NCI-H748 (cell line): Measurements from ENCODE around the gene PPM1B.
"Not testable (repeated sequence)": the region's sequence is repeated elsewhere in the genome, so short reads cannot be mapped to it uniquely, and the experiment has no call there.

Experiments
- DNase-seq: peaks from one replicate; lab custom pipeline; 2025; ENCODE audit not compliant: unreplicated experiment; lab: John Stamatoyannopoulos, UW

The PPM1B gene

GRCh38 chr2:44155666-44156446, 12.8 kb upstream of the PPM1B start:
- no peak for DNase-seq

DNA sequence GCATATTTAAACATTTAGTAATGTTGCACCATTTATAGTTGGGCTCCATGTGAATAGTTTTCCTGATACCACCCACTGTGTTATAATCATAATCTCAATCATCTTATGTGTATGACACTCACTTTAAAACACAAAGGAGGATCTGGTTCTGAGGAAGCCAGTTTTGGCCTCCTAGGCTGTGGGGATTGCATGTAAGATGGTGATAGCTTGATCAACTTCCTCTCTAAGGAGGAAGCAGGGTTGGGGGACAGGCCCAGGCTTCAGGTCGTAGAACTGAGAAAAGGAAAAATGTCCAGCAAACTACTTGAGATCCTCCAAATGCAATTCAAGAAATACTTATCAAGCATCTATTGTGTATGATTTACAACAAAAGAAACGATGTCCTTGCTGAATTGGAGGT, 4.9 kb upstream of the PPM1B start:
- DNase-seq = no peak

- DNase-seq = no peak
These were observed 4.1 kb upstream of the PPM1B start for GRCh38 chr2:44164617-44165016.

DNA sequence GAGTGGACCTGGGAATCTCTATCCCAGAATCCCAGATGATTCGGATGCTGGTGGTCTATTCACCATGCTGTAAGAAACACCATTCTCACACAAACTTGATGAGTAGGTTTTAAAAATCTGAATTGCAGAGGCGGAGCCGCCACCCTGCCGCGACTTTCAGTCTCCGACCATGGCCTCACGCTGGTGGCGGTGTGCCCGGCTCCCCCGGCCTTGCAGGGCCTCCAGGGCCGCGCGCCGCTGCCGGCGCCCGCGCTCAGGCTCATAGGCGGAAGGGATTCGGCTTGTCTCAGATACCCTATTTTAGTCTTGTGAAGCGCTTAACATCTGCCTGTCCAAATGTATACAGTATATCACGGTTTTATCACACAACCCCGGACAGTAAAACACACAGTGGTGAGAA, 2.6 kb upstream of the PPM1B start:
- no peak for DNase-seq

GRCh38 chr2:44167311-44167907, 1.3 kb upstream of the PPM1B start:
- peak; percentile 34 for DNase-seq

GRCh38 chr2:44167908-44168680, 581 bp upstream of the PPM1B start:
- DNase-seq = peak; percentile 99

GRCh38 chr2:44169155-44169898, 652 bp downstream of the PPM1B start:
- peak; percentile 43 for DNase-seq

DNA sequence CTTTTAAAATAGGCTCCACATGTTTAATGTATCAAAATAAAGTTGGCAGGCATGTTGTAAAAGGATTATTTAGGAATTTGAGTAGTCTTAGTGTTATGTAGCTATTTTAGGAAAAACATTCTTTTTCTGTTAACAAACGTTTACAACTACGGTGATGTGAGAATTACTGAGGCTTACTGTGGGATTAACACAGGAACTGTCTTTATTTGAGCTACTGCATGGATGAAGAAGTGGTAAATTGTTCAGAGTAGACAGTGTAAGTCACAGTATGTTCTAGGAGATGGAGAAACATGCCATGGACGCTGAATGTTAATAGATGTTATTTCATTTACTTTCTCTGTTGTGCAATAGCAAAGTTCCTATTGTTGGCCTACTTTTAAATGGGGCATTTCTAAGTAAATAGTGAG, 1.6 kb downstream of the PPM1B start:
- peak; percentile 2 for DNase-seq

- DNase-seq = no peak
These were observed 2.3 kb downstream of the PPM1B start for GRCh38 chr2:44171018-44171417.

- not testable (repeated sequence) for DNase-seq
These were observed 2.8 kb downstream of the PPM1B start for GRCh38 chr2:44171442-44171841.

DNA sequence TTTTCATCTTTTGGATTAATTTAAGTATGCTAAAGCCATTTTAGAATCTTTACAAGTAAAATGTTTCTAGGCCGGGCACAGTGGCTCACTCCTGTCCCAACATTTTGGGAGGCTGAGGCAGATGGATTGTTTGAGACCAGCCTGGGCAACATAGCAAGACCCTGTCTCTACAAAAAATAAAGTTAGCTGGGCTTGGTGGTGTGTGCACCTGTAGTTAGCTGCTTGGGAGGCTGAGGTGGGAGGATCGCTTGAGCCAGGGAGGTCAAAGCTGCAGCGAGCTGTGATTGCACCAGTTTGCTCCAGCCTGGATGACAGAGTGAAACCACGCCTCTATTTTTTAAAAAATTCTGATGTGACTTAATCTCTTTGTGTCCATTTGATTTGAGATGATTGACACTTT, 3.9 kb downstream of the PPM1B start:
- no peak for DNase-seq

DNA sequence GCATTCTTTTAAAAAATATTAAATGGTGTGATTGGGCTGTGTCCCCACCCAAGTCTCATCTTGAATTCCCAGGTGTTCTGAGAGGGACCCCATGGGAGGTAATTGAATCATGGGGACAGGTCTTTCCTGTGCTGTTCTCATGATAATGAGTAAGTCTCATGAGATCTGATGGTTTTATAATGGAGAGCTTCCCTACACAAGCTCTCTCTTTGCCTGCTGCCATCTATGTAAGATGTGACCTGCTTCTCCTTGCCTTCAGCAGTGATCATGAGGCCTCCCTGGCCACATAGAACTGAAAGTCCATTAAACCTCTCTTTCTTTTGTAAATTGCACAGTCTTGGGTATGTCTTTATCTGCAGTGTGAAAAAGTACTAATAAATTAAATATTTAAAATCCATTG, 10.3 kb downstream of the PPM1B start:
- no peak for DNase-seq

GRCh38 chr2:44181648-44182047, 13.0 kb downstream of the PPM1B start:
- no peak for DNase-seq

- no peak for DNase-seq
These were observed 15.4 kb downstream of the PPM1B start for GRCh38 chr2:44184106-44184505.

- no peak for DNase-seq
These were observed 18.1 kb downstream of the PPM1B start for GRCh38 chr2:44186810-44187209.

GRCh38 chr2:44187251-44187650, 18.6 kb downstream of the PPM1B start:
- DNase-seq = no peak

- no peak for DNase-seq
These were observed 20.0 kb downstream of the PPM1B start for GRCh38 chr2:44188696-44189095.

DNA sequence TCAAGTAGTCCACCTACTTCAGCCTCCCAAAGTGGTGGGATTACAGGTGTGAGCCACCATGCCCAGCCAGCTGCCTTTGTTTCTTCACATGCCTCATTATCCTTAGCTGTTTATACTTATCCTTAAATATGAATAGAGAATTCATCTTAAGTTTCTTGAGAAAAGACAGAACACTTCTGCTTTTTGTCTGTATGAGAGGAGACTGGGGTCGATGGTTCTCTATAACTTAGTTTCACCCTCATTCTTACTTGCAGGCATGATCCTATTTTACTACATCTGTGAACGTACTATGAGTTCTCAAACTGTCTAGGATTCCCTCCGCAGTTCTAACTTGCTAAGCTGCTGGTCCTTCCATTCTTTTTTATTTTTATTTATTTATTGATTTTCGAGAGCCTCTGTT, 20.4 kb downstream of the PPM1B start:
- DNase-seq = no peak

- DNase-seq = no peak
These were observed 21.9 kb downstream of the PPM1B start for GRCh38 chr2:44190526-44190925.

DNA sequence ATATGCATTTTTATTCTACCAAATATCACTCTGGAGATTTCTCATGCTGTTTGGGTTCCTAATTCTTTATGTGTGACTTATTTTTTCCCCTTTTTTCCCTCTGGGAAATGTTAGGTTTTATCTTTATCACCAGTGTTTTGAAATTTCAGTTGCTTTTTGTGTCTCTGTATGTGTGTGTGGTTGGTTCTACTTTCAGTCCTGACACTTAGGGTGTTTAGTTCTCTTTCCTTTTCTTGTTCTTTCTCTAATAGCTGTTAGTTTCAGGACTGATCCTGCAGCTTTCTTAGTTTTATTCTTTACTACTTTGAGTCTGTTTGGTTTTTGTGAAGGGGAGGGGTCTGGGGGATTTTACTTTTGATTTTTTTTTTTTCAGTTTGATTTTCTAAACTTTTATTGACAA, 23.1 kb downstream of the PPM1B start:
- no peak for DNase-seq

- no peak for DNase-seq
These were observed 24.0 kb downstream of the PPM1B start for GRCh38 chr2:44192646-44193045.
